ENCODE results near the gene TOX3. TPM values are rescaled to one million over a fixed set of nuclear protein-coding genes. Genes with fewer than 3 reads are reported as not detected.

Gene TOX3
- polyA plus RNA-seq, 1 donor from 2014 or later: 2.3 TPM

DNA sequence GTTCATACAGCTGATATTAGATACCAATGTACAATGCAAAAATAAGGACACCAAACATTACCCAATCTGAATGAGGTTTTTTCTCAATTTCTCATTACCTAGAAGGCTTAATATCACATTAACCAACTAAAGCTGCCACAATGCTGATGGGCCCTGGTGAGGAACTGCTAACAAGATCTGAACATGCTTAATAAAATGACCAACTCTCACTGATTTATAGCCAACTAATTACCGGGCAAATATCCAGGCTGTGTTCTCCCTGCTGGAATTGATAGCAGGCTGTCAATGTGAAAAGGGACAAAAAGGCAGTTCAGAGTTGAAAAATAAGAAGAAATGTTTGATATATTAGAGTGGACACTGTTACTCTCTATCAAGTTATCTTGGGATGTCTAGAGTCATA lies 124.6 kb downstream of the TOX3 start:
- Histone ChIP-seq H3K79me2 (replicated peaks; ENCODE audit: insufficient read depth, low read length) (no peaks in the 10 kb centered on the region), H3K9me3 (ENCODE audit: low read length) (no peaks in the 10 kb centered on the region), H3K9ac (ENCODE audit: low read length) (no peak overlapping the region), H3F3A (ENCODE audit: insufficient read depth, low read length, poor library complexity, severe bottlenecking) (no peaks in the 10 kb centered on the region), H3K27me3 (ENCODE audit: insufficient read depth, low read depth, low read length) (no peaks in the 10 kb centered on the region), H4K20me1 (ENCODE audit: insufficient read depth) (no peaks in the 10 kb centered on the region), H2AFZ (ENCODE audit: low read depth, low read length) (no peak overlapping the region), H3K27ac (ENCODE audit: low read length) (no peak overlapping the region), H3K4me2 (ENCODE audit: low read length) (no peak overlapping the region), H3K36me3 (ENCODE audit: insufficient read depth, low read length) (no peaks in the 10 kb centered on the region), H3K9me2 (ENCODE audit: insufficient read depth, low read length) (no peaks in the 10 kb centered on the region), H3K4me3 (ENCODE audit: low read length) (no peak overlapping the region)
- TF ChIP-seq EP300 (conservative IDR thresholded peaks at IDR 0.05; ENCODE audit: poor library complexity, severe bottlenecking): no peak
- no peak for TF ChIP-seq POLR2AphosphoS5 (IDR thresholded peaks at IDR 0.05)
- no peak for TF ChIP-seq EZH2 (IDR thresholded peaks at IDR 0.05; ENCODE audit: borderline replicate concordance, insufficient read depth, low read length, poor library complexity, severe bottlenecking)
- no peak for TF ChIP-seq MXI1 (conservative IDR thresholded peaks at IDR 0.05; ENCODE audit: poor library complexity, severe bottlenecking)
- TF ChIP-seq RAD21 (conservative IDR thresholded peaks at IDR 0.05): no peak
- no peak for TF ChIP-seq TAF1 (IDR thresholded peaks at IDR 0.05; ENCODE audit: low read depth)
- no peak for TF ChIP-seq SMC3 (conservative IDR thresholded peaks at IDR 0.05; ENCODE audit: poor library complexity)
- TF ChIP-seq, protein P1, sequence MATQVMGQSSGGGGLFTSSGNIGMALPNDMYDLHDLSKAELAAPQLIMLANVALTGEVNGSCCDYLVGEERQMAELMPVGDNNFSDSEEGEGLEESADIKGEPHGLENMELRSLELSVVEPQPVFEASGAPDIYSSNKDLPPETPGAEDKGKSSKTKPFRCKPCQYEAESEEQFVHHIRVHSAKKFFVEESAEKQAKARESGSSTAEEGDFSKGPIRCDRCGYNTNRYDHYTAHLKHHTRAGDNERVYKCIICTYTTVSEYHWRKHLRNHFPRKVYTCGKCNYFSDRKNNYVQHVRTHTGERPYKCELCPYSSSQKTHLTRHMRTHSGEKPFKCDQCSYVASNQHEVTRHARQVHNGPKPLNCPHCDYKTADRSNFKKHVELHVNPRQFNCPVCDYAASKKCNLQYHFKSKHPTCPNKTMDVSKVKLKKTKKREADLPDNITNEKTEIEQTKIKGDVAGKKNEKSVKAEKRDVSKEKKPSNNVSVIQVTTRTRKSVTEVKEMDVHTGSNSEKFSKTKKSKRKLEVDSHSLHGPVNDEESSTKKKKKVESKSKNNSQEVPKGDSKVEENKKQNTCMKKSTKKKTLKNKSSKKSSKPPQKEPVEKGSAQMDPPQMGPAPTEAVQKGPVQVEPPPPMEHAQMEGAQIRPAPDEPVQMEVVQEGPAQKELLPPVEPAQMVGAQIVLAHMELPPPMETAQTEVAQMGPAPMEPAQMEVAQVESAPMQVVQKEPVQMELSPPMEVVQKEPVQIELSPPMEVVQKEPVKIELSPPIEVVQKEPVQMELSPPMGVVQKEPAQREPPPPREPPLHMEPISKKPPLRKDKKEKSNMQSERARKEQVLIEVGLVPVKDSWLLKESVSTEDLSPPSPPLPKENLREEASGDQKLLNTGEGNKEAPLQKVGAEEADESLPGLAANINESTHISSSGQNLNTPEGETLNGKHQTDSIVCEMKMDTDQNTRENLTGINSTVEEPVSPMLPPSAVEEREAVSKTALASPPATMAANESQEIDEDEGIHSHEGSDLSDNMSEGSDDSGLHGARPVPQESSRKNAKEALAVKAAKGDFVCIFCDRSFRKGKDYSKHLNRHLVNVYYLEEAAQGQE (IDR thresholded peaks at IDR 0.05; ENCODE audit: borderline replicate concordance): no peak
- TF ChIP-seq, protein P2, sequence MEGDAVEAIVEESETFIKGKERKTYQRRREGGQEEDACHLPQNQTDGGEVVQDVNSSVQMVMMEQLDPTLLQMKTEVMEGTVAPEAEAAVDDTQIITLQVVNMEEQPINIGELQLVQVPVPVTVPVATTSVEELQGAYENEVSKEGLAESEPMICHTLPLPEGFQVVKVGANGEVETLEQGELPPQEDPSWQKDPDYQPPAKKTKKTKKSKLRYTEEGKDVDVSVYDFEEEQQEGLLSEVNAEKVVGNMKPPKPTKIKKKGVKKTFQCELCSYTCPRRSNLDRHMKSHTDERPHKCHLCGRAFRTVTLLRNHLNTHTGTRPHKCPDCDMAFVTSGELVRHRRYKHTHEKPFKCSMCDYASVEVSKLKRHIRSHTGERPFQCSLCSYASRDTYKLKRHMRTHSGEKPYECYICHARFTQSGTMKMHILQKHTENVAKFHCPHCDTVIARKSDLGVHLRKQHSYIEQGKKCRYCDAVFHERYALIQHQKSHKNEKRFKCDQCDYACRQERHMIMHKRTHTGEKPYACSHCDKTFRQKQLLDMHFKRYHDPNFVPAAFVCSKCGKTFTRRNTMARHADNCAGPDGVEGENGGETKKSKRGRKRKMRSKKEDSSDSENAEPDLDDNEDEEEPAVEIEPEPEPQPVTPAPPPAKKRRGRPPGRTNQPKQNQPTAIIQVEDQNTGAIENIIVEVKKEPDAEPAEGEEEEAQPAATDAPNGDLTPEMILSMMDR (IDR thresholded peaks at IDR 0.05; ENCODE audit: poor library complexity, severe bottlenecking): no peak

DNA sequence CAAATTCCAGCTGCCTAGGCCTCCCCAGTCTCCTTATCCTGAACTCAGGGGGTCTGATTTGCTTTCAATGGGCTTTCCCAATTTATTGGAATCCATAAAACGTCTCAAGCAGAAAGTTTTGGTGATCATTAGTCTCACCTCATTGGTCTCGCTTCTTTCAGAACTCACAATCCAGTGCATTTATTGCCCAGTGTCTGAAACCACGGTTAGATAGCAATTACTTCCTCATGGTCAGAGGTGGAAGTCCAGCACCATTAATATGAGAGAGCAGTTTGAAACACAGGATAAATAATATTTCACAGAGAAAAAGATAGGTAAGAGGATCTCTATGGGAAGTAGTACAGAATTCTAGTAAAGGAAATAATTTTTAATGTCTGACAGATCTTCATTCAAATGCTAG lies 128.7 kb downstream of the TOX3 start:
- Histone ChIP-seq H3K4me2 (ENCODE audit: low read length) (no peak overlapping the region), H2AFZ (ENCODE audit: low read depth, low read length) (no peak overlapping the region), H3K27me3 (ENCODE audit: insufficient read depth, low read depth, low read length) (no peaks in the 10 kb centered on the region), H3K36me3 (ENCODE audit: insufficient read depth, low read length) (no peaks in the 10 kb centered on the region), H3K4me3 (ENCODE audit: low read length) (no peak overlapping the region), H3F3A (ENCODE audit: insufficient read depth, low read length, poor library complexity, severe bottlenecking) (no peaks in the 10 kb centered on the region), H3K27ac (ENCODE audit: low read length) (no peak overlapping the region), H3K9ac (ENCODE audit: low read length) (no peak overlapping the region), H4K20me1 (ENCODE audit: insufficient read depth) (no peaks in the 10 kb centered on the region), H3K79me2 (replicated peaks; ENCODE audit: insufficient read depth, low read length) (no peaks in the 10 kb centered on the region), H3K9me2 (ENCODE audit: insufficient read depth, low read length) (no peaks in the 10 kb centered on the region), H3K9me3 (ENCODE audit: low read length) (no peaks in the 10 kb centered on the region)
- TF ChIP-seq EP300 (conservative IDR thresholded peaks at IDR 0.05; ENCODE audit: poor library complexity, severe bottlenecking) (no peak), TAF1 (IDR thresholded peaks at IDR 0.05; ENCODE audit: low read depth) (no peak), EZH2 (IDR thresholded peaks at IDR 0.05; ENCODE audit: borderline replicate concordance, insufficient read depth, low read length, poor library complexity, severe bottlenecking) (no peak), RAD21 (conservative IDR thresholded peaks at IDR 0.05) (no peak), POLR2AphosphoS5 (IDR thresholded peaks at IDR 0.05) (no peak), MXI1 (conservative IDR thresholded peaks at IDR 0.05; ENCODE audit: poor library complexity, severe bottlenecking) (no peak), SMC3 (conservative IDR thresholded peaks at IDR 0.05; ENCODE audit: poor library complexity) (no peak)
- TF ChIP-seq, protein P1 (IDR thresholded peaks at IDR 0.05; ENCODE audit: borderline replicate concordance): no peak
- TF ChIP-seq, protein P2 (IDR thresholded peaks at IDR 0.05; ENCODE audit: poor library complexity, severe bottlenecking): no peak
